HT1080 (cell line): ENCODE measurements around the gene EFCAB9. TPM values are rescaled to one million over a fixed set of nuclear protein-coding genes. Genes with fewer than 3 reads are reported as not detected.
A peak's percentile ranks its signal among the peaks of the same experiment; 100 is the strongest.

ENCODE experiments used
- DNase-seq: peaks from one replicate; pipeline ENCODE4 v3.0.0-alpha.2; 2015; ENCODE audit warnings: low read depth
- total RNA-seq: library from RNA; depleted of rRNA; stranded (reverse); fragments of >200 nt; shearing (Covaris generic); gene quantifications from 2 replicates; pipeline ENCODE4 v1.2.3, GENCODE V29; 2014

EFCAB9 gene
- total RNA-seq, 1 experiment from 2014 or later: not detected

GRCh38 chr5:172165465-172165864, 28.5 kb upstream of the EFCAB9 start:
- DNase-seq: no peak

DNA sequence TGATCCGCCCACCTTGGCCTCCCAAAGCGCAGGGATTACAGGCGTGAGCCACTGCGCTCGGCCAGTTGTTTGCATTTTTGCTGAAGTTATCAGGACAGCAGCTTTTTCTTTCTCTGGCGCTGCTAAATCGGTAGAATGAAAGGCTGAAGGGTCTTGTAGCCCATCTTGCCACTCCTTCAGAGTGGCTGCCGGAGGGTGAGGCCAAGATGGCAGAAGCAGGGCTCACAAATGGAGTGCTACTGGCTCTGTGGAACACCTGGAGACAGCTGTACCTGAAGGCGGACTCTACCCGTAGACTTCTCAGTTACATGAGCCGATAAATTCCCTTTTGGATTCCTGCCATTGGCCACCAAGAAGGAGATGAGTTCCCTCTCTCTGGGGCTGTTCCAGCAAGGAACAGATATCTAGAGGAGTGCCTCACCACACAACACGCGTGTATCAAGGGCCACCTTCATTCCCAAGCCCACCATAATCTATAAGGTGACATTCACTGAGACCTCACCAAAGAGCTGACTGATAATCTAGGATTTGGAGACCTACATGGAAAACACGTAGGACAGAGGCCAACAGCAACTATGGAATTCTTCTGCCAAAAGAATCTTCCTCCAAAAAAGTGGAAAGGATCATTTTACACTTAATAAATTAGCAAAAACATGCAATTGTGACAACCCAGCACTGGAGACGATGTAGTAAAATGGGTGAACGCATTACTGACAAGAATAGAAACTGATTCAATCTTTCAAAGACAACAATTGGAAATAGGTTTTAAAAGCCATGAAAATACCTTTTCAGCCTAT, 27.7 kb upstream of the EFCAB9 start:
- no peak for DNase-seq

DNA sequence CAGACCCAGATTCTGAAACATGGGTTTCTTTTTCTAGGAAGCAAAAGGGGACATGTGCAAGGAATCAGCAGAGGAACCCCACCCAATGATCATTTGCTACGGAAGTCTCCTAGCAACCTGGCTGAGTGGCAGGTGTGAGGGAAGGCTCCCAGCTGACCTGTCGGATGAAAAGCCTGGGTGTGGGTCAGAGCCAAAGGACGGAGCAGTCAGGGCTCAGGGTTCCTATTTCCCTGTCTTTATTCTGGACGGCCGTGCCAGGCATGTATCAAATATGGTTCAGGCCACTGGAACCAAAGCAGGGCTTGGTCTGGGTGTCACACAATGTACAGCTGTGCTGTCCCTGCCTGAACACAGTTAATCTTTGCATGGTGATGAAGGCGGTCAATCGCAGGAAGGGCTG, 26.1 kb upstream of the EFCAB9 start:
- no peak for DNase-seq

- DNase-seq: no peak
Measured at GRCh38 chr5:172168311-172168710, 25.7 kb upstream of the EFCAB9 start.

DNA sequence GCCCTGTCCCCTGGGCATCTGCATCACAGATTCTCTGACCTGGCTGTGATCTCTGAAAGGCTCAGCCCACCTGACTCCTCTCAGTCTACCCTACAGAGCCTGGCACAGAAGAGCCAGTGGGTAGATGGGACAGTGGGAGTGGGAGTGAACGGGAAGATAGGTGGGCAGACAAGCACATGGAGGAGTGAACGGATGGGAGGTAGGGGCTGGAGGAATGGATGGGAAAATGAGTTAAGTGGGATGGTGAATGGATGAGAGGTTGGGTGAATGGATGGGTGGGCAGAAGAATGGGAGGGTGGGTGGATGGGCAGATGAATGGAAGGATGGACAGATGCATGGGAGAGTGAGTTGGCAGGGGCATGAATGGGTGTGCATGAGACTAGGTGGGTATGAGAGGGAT, 24.8 kb upstream of the EFCAB9 start:
- no peak for DNase-seq

DNA sequence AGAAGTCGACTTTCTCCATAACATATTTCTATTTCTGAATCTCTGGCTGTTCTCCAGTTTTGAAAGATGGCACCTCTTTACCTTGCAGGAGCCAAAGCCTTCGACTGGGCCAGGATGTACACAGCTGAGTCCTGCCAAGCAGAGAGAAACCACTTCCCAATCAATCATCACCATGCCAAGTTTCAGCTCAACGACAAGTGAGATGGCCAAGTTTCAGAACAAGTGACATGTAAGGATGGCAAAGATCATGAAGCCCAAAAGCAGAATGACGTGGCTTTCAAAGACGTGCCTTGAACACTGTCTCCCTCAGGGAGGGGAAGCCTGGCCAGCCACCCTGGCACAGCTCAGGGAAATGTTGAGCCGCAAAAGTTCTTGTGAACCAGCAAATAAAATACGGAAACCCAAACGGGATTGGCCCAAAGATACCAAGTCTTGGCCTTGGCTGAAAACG, 23.7 kb upstream of the EFCAB9 start:
- no peak for DNase-seq

GRCh38 chr5:172171118-172171517, 22.9 kb upstream of the EFCAB9 start:
- no peak for DNase-seq

DNA sequence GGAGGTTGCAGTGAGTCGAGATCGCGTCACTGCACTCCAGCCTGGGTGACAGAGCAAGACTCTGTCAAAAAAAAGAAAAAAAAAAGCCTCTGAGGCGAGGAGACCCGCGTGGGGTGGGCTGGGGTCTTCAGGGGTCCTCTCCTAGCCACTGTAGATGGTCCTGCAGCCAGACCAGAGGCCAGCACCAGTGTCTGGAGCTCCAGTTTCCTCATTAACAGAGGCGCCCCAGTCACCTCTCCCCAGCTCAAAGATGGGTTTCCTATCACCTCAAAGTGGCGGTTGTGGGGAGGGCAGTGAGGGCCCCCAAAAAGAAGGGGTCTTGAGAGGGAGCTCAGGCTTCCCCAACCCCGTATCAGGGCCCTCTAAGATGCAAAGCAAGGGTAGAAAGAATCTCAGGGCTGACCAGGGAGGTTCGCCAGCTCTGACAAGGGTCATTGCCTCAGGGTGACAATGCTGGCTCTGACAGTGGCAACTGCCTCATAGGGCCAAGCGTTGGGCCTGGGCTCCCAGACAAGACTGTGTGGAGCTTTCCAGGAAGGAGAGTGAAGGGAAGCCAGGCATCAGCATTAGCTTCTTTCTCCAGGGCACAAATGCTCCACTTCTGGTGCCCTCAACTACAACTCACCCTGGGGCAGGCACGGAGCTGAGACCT, 20.9 kb upstream of the EFCAB9 start:
- DNase-seq: no peak

- DNase-seq: peak; percentile 89
Measured at GRCh38 chr5:172173564-172174153, 20.3 kb upstream of the EFCAB9 start.

GRCh38 chr5:172175263-172175719, 18.7 kb upstream of the EFCAB9 start:
- DNase-seq: no peak

- DNase-seq: no peak
Measured at GRCh38 chr5:172177176-172177575, 16.8 kb upstream of the EFCAB9 start.

GRCh38 chr5:172178301-172178987, 15.5 kb upstream of the EFCAB9 start:
- DNase-seq: no peak

- DNase-seq: no peak
Measured at GRCh38 chr5:172178991-172179989, 14.7 kb upstream of the EFCAB9 start.

DNA sequence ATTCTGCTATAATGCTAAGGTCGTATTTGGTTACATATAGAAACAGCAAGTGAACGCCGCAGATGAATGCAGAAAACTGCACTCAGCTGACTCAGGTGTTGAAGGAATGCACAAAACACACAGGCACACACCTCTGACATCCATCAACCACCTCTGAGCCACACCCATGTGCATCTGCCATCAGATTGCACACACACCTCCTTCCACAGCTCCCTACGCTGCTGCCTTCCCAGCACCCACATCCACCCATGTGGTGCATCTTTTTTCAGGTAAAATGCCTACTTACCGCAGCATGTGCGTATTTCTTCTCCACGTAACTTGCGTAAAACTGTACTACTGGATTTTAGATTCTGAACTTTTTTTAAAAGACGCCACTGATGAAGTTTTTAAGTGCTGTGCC, 13.0 kb upstream of the EFCAB9 start:
- no peak for DNase-seq

GRCh38 chr5:172182291-172182690, 11.7 kb upstream of the EFCAB9 start:
- no peak for DNase-seq

GRCh38 chr5:172183881-172184280, 10.1 kb upstream of the EFCAB9 start:
- no peak for DNase-seq

DNA sequence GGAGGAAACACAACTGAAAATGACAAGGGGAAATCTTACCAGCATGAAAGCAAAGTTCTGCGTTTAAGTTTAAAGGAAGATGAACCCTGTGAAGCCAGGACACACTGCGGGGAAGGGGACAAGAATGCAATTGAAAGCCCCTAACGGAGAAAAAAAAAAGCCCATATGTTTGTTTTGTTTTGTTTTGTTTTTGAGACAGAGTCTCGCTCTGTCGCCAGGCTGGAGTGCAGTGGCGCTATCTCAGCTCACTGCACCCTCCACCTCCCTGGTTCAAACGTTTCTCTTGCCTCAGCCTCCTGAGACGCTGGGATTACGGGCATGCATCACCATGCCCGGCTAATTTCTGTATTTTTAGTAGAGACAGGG, 8.9 kb upstream of the EFCAB9 start:
- no peak for DNase-seq

DNA sequence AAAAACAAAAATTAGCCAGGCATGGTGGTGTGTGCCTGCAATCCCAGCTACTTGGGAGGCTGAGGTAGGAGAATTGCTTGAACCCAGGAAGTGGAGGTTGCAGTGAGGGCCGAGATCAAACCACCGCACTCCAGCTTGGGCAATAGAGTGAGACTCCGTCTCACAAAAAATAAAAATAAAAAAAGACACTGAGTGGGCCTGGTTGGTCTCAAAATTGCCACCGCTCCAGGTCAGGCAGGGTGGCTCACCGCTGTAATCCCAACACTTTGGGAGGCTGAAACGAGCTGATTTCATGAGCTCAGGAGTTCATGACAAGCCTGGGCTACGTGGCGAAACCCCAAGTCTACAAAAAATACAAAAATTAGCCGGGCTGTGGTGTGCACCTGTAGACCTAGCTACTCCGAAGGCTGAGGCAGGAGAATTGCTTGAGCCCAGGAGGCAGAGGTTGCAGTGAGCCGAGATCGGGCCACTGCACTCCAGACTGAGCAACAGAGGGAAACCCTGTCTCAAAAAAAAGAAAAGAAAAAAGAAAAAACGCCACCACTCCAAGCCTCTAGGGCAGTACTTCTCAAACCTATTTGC, 7.8 kb upstream of the EFCAB9 start:
- no peak for DNase-seq

DNA sequence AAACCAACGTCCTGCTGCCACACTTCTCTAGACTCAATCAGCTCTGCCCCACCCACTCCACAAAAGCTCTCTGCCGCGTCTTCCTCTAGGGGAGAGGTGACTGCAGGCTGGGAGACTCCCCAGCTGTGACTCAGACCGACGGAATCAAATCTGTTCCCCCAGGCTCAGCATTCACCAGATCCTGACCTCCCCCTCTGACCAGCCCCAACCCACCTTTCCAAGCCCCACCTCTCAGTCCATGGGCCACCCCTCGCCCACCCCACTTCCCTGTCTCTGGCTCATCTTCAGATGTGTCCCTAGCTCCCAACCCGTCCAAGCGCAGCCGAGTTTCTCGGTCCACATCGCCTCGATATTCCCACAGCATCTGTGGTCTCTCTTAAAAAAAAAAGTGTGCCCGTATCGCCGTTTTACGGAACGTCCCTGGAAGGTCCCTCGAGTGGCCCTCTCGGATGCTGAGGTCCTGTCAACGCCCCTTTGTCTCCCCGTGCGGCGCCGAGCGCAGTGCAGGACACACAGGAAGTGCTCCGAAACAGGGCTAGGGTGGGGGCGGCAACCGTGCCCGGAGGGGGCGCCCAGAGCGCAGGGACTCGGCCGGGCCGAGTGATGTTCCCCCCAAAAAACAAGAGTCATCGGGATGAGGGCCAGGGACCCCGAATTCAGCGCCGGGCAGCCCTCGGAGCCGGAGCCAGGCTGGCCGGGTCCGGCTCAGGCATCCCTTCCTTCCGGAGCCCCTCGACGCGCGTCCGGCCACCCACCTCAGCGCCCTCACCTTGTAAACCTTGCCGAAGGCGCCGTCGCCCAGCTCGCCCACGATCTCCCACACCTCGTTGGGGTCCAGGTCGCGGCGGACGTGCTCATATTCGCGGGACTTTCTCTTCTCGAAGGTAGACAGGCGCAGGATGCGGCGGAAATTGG, 6.6 kb upstream of the EFCAB9 start:
- DNase-seq: peak; percentile 82
